ENCODE results near the gene ESRP2. TPM values are rescaled to one million over a fixed set of nuclear protein-coding genes. Genes with fewer than 3 reads are reported as not detected.

ESRP2 gene
- total RNA-seq, 2 experiments from 2014 or later = not detected

DNA sequence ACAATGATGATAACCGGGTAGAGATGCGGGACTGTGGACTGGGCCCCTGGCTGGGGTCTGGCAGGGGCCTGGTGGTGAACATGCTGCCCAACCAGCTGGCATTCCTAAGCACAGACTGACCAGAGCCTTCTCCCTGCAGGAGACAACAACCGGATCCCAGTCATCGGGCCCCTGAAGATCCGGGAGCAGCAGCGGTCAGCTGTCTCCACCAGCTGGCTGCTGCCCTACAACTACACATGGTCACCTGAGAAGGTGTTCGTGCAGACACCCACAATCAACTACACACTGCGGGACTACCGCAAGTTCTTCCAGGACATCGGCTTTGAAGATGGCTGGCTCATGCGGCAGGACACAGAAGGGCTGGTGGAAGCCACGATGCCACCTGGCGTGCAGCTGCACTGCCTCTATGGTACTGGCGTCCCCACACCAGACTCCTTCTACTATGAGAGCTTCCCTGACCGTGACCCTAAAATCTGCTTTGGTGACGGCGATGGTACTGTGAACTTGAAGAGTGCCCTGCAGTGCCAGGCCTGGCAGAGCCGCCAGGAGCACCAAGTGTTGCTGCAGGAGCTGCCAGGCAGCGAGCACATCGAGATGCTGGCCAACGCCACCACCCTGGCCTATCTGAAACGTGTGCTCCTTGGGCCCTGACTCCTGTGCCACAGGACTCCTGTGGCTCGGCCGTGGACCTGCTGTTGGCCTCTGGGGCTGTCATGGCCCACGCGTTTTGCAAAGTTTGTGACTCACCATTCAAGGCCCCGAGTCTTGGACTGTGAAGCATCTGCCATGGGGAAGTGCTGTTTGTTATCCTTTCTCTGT, 23.3 kb upstream of the ESRP2 start:
- Mint-ChIP-seq H3K9me3 (no peaks in the 10 kb centered on the region), H3K27ac (no peak overlapping the region), H3K36me3 (ENCODE audit: low read depth) (peaks cover 3% of the 10 kb centered on the region), H3K4me3 (no peak overlapping the region), H3K27me3 (no peaks in the 10 kb centered on the region), H3K4me1 (peaks cover 17% of the 10 kb centered on the region)
- CTCF ChIA-PET = interaction anchor here (0.6 to 7.5 kb wide), 7 partner anchors 15 to 1989 kb away, joined by 3 to 285 read pairs (median 8); no protein-coding TSS in a partner anchor
- no peak for DNase-seq
- POLR2A ChIA-PET = interaction anchor here (0.9 to 2.2 kb wide), 4 partner anchors 7 to 68 kb away, joined by 3 to 7 read pairs (median 4); partner anchors contain the start of genes PLA2G15, PRMT7 and SLC7A6OS

- no peaks in the 10 kb centered on the region for H3K27me3 Mint-ChIP-seq
- no peaks in the 10 kb centered on the region for H3K9me3 Mint-ChIP-seq
- ChIA-PET POLR2A (interaction anchor here (0.9 to 2.2 kb wide), 4 partner anchors 10 to 69 kb away, joined by 3 to 7 read pairs (median 4); partner anchors contain the start of genes PLA2G15, PRMT7 and SLC7A6OS), CTCF (interaction anchor here (0.6 to 7.5 kb wide), 6 partner anchors 14 to 1990 kb away, joined by 3 to 243 read pairs (median 6); no protein-coding TSS in a partner anchor)
- no peak overlapping the region for H3K4me3 Mint-ChIP-seq
- H3K4me1 Mint-ChIP-seq = peaks cover 8% of the 10 kb centered on the region
- H3K27ac Mint-ChIP-seq = no peak overlapping the region
- H3K36me3 Mint-ChIP-seq (ENCODE audit: low read depth) = peaks cover 3% of the 10 kb centered on the region
- no peak for DNase-seq
Observed at GRCh38 chr16:68257906-68258800, 22.2 kb upstream of the ESRP2 start.

DNA sequence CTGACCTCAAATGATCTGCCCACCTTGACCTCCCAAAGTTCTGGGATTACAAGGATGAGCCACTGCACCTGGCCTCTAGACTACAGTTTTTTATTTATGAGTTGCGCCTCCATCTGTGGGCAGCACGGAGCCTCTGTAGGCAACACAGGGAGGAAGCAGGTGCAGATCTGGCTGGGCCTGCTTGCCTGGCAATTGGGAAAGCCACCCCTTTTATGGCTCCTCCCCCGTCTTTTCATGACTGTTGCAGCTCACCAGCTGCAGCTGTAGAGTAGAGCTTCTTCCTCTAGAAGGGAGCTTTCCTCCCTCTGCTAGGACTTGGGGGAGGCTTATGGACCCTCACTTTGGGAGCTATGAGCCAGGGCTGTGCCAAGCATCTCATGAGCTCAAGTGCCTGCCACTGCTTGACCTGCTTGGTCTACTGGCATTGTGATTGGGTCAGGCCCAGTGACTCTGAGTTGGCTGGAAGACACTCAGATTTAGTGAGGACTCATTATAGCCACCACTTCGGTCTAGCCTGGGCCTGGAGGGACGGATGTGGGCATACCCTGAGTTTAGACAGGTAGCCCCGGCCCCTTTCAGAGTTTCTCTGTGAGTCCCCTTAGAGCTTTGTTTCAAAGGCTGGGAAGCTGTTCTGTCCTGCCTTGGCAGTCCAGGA, 21.5 kb upstream of the ESRP2 start:
- H3K9me3 Mint-ChIP-seq = no peaks in the 10 kb centered on the region
- H3K4me3 Mint-ChIP-seq = no peak overlapping the region
- H3K4me1 Mint-ChIP-seq = peaks cover 6% of the 10 kb centered on the region
- no peaks in the 10 kb centered on the region for H3K27me3 Mint-ChIP-seq
- CTCF ChIA-PET = interaction anchor here (0.6 to 2.1 kb wide), 4 partner anchors 13 to 743 kb away, joined by 3 to 17 read pairs (median 6); no protein-coding TSS in a partner anchor
- H3K27ac Mint-ChIP-seq = no peak overlapping the region
- peaks cover 3% of the 10 kb centered on the region for H3K36me3 Mint-ChIP-seq (ENCODE audit: low read depth)
- no peak for DNase-seq
- POLR2A ChIA-PET = interaction anchor here (1.3 kb wide), 1 partner anchor 11 kb away, joined by 3 read pairs; no protein-coding TSS in a partner anchor

- POLR2A ChIA-PET = no interaction called here
- H3K4me3 Mint-ChIP-seq = no peak overlapping the region
- CTCF ChIA-PET = interaction anchor here (2.2 kb wide), 1 partner anchor 8 kb away, joined by 8 read pairs; the partner anchor contains the start of gene SLC7A6
- no peaks in the 10 kb centered on the region for H3K27me3 Mint-ChIP-seq
- peaks cover 5% of the 10 kb centered on the region for H3K36me3 Mint-ChIP-seq (ENCODE audit: low read depth)
- H3K4me1 Mint-ChIP-seq = peaks cover 2% of the 10 kb centered on the region
- no peak overlapping the region for H3K27ac Mint-ChIP-seq
- DNase-seq = no peak
- no peaks in the 10 kb centered on the region for H3K9me3 Mint-ChIP-seq
Observed at GRCh38 chr16:68255712-68256111, 19.8 kb upstream of the ESRP2 start.

DNA sequence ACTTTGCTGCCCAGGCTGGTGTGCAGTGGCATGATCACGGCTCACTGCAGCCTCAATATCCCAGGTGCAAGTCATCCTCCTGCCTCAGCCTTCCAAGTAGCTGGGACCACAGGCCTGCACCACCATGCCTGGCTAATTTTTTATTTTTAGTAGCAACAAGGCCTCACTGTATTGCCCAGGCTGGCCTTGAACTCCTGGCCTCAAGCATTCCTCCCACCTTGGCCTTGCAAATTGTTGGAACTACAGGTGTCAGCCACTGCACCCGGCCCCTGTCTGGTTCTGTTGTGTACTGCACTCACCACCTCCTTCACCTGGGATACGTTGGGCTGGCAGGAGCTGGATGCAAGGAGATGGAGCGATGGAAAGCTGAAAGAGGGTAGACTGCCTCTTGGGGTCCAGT, 17.8 kb upstream of the ESRP2 start:
- POLR2A ChIA-PET = interaction anchor here (1.3 kb wide), 1 partner anchor 10 kb away, joined by 3 read pairs; no protein-coding TSS in a partner anchor
- Mint-ChIP-seq H3K27me3 (no peaks in the 10 kb centered on the region), H3K4me1 (peaks cover 2% of the 10 kb centered on the region), H3K9me3 (no peaks in the 10 kb centered on the region), H3K36me3 (ENCODE audit: low read depth) (peaks cover 6% of the 10 kb centered on the region), H3K27ac (no peak overlapping the region), H3K4me3 (no peak overlapping the region)
- CTCF ChIA-PET = interaction anchor here (1.3 to 2.2 kb wide), 2 partner anchors 10 to 75 kb away, joined by 6 to 8 read pairs; partner anchors contain the start of gene SLC7A6
- no peak for DNase-seq

- H3K9me3 Mint-ChIP-seq = no peaks in the 10 kb centered on the region
- H3K27me3 Mint-ChIP-seq = no peaks in the 10 kb centered on the region
- peaks cover 3% of the 10 kb centered on the region for H3K36me3 Mint-ChIP-seq (ENCODE audit: low read depth)
- POLR2A ChIA-PET = interaction anchor here (1.3 to 1.5 kb wide), 2 partner anchors 8 to 11 kb away, joined by 3 to 4 read pairs; no protein-coding TSS in a partner anchor
- CTCF ChIA-PET = interaction anchor here (1.3 to 5.8 kb wide), 2 partner anchors 10 to 77 kb away, joined by 5 to 60 read pairs; partner anchors contain the start of gene SLC7A6
- H3K27ac Mint-ChIP-seq = no peak overlapping the region
- no peak overlapping the region for H3K4me3 Mint-ChIP-seq
- no peak for DNase-seq
- no peaks in the 10 kb centered on the region for H3K4me1 Mint-ChIP-seq
Observed at GRCh38 chr16:68252383-68252782, 16.5 kb upstream of the ESRP2 start.

- Mint-ChIP-seq H3K36me3 (ENCODE audit: low read depth) (peaks cover 3% of the 10 kb centered on the region), H3K27me3 (no peaks in the 10 kb centered on the region), H3K4me1 (peaks cover 2% of the 10 kb centered on the region), H3K27ac (no peak overlapping the region), H3K4me3 (no peak overlapping the region), H3K9me3 (no peaks in the 10 kb centered on the region)
- ChIA-PET CTCF (interaction anchor here (0.7 to 5.8 kb wide), 3 partner anchors 10 to 167 kb away, joined by 3 to 60 read pairs (median 5); partner anchors contain the start of gene SLC7A6), POLR2A (interaction anchor here (1.3 to 1.5 kb wide), 2 partner anchors 8 to 16 kb away, joined by 3 to 4 read pairs; partner anchors contain the start of gene ESRP2)
- no peak for DNase-seq
Observed at GRCh38 chr16:68251832-68252231, 15.9 kb upstream of the ESRP2 start.

DNA sequence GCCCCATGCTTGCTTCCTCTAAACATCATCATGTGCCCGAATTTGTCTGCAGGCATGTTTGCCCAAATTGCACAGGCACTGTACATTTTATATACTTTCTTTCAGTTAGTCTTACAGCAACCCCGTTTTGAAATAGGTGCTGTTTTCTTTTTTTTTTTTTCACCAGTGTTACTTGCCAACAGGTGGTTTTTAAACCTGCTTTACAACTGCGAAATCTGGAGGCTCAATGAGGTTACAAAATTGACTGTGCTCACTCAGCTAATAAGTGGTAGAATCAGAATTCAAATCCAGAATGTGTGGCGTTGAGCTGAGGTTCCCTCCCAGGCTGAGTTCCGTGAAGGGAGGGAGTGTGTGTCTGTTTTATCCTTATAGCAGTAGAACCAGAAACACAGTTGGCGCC, 15.0 kb upstream of the ESRP2 start:
- Mint-ChIP-seq H3K4me3 (no peak overlapping the region), H3K36me3 (ENCODE audit: low read depth) (peaks cover 3% of the 10 kb centered on the region), H3K27ac (no peak overlapping the region), H3K9me3 (no peaks in the 10 kb centered on the region), H3K27me3 (no peaks in the 10 kb centered on the region), H3K4me1 (peaks cover 11% of the 10 kb centered on the region)
- ChIA-PET CTCF (interaction anchor here (0.7 to 5.8 kb wide), 3 partner anchors 11 to 167 kb away, joined by 3 to 60 read pairs (median 3); partner anchors contain the start of gene SLC7A6), POLR2A (interaction anchor here (1.3 to 1.5 kb wide), 2 partner anchors 9 to 15 kb away, joined by 3 to 4 read pairs; partner anchors contain the start of gene ESRP2)
- DNase-seq = no peak

DNA sequence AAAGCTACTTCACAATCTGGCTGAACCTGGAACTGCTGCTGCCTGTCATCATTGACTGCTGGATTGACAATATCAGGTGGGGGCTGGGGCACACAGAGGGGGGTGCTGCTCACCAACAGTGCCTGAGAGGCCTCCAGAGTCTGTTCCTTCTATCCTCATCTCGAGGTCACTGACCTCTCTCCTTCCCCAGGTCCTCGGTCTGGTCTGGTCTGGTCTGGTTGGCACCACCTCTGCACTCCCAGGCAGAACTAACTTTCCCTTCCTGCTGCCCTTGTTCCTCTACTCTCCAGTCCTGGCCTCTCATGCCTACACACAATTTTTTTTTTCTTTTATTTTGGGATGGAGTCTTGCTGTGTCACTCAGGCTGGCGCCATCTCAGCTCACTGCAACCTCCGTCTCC, 13.4 kb upstream of the ESRP2 start:
- peaks cover 1% of the 10 kb centered on the region for H3K27me3 Mint-ChIP-seq
- POLR2A ChIA-PET = no interaction called here
- H3K27ac Mint-ChIP-seq = no peak overlapping the region
- H3K9me3 Mint-ChIP-seq = no peaks in the 10 kb centered on the region
- H3K36me3 Mint-ChIP-seq (ENCODE audit: low read depth) = peaks cover 3% of the 10 kb centered on the region
- peaks cover 22% of the 10 kb centered on the region for H3K4me1 Mint-ChIP-seq
- H3K4me3 Mint-ChIP-seq = no peak overlapping the region
- CTCF ChIA-PET = interaction anchor here (5.8 kb wide), 1 partner anchor 13 kb away, joined by 60 read pairs; the partner anchor contains the start of gene SLC7A6
- DNase-seq = no peak

DNA sequence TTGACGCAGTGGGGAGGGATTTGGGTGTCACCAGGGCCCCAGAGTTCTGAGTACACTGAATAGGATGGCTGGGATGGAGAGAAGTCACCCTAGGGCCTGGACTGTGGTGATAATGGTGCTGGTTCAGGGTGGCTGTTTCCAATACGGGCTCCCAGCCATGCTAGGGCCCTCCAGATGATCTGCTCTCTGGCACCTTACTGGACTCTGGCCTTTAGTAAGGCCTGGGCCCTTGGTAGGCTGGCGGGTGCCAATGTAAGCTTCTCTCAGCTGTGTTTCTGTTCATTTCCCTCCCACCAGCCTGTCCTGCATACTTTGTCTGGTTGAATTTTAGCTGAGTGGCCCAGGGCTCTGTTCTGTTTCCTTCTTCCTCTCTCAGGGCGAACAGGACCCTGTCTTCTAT, 12.0 kb upstream of the ESRP2 start:
- H3K4me3 Mint-ChIP-seq = no peak overlapping the region
- DNase-seq = no peak
- ChIA-PET CTCF (interaction anchor here (1.3 to 5.8 kb wide), 2 partner anchors 9 to 14 kb away, joined by 4 to 60 read pairs; partner anchors contain the start of gene SLC7A6), POLR2A (no interaction called here)
- no peak overlapping the region for H3K27ac Mint-ChIP-seq
- peaks cover 1% of the 10 kb centered on the region for H3K27me3 Mint-ChIP-seq
- peaks cover 3% of the 10 kb centered on the region for H3K36me3 Mint-ChIP-seq (ENCODE audit: low read depth)
- no peaks in the 10 kb centered on the region for H3K9me3 Mint-ChIP-seq
- peaks cover 23% of the 10 kb centered on the region for H3K4me1 Mint-ChIP-seq

- POLR2A ChIA-PET = no interaction called here
- peaks cover 1% of the 10 kb centered on the region for H3K27me3 Mint-ChIP-seq
- H3K36me3 Mint-ChIP-seq (ENCODE audit: low read depth) = peaks cover 3% of the 10 kb centered on the region
- CTCF ChIA-PET = interaction anchor here (5.8 kb wide), 1 partner anchor 15 kb away, joined by 60 read pairs; the partner anchor contains the start of gene SLC7A6
- H3K4me1 Mint-ChIP-seq = peaks cover 23% of the 10 kb centered on the region
- DNase-seq = no peak
- no peak overlapping the region for H3K4me3 Mint-ChIP-seq
- H3K9me3 Mint-ChIP-seq = no peaks in the 10 kb centered on the region
- H3K27ac Mint-ChIP-seq = no peak overlapping the region
Observed at GRCh38 chr16:68247400-68247799, 11.5 kb upstream of the ESRP2 start.
